ENCODE measurements around the gene SORCS1.

GRCh38 chr10:106559442-106559841 lies 605.1 kb downstream of the SORCS1 start:
- TF ChIP-seq CTCF (IDR thresholded peaks at IDR 0.05) (no peak), POLR2A (IDR thresholded peaks at IDR 0.05) (no peak)

All from tibial nerve (tissue), 3 donors.